Measurements from ENCODE around the gene JAKMIP1. TPM values are rescaled to one million over a fixed set of nuclear protein-coding genes. Genes with fewer than 3 reads are reported as not detected.

JAKMIP1 gene
- total RNA-seq, 4 donors from 2014 or later, result 0.67 to 1.3 (median 1.1) TPM

DNA sequence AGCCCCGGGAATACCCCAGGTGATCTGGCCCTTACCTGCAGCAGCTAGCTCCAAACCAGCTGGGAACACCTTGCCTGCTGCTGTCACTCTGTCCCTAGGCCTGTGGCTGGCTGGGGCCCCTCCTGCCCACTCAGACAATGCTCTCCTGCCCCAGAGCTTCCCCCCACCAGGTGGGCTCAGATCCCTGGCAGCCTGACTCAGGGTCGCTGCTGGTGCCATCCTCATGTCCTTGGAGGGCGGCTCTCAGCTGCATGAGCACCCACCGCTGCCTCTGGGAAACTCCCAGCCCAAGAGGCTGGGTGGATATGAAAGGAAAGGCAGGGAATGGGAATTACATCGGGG lies 197.9 kb downstream of the JAKMIP1 start:
- Histone ChIP-seq H3K4me3 (no peak overlapping the region), H3K27ac (no peak overlapping the region), H3K27me3 (peaks cover 0 to 50% (median 0%) of the 10 kb centered on the region in 4 donors), H3K9me3 (no peaks in the 10 kb centered on the region), H3K36me3 (no peaks in the 10 kb centered on the region), H3K4me1 (no peaks in the 10 kb centered on the region)
- WGBS, 2 donors, result 30% methylated on average over 2 of the region's 5 CpGs; no CpG with 5 or more reads in 1 of the 2 donors
- intact Hi-C loops (cut with DNase I), result no loop called here
- TF ChIP-seq, protein P1, sequence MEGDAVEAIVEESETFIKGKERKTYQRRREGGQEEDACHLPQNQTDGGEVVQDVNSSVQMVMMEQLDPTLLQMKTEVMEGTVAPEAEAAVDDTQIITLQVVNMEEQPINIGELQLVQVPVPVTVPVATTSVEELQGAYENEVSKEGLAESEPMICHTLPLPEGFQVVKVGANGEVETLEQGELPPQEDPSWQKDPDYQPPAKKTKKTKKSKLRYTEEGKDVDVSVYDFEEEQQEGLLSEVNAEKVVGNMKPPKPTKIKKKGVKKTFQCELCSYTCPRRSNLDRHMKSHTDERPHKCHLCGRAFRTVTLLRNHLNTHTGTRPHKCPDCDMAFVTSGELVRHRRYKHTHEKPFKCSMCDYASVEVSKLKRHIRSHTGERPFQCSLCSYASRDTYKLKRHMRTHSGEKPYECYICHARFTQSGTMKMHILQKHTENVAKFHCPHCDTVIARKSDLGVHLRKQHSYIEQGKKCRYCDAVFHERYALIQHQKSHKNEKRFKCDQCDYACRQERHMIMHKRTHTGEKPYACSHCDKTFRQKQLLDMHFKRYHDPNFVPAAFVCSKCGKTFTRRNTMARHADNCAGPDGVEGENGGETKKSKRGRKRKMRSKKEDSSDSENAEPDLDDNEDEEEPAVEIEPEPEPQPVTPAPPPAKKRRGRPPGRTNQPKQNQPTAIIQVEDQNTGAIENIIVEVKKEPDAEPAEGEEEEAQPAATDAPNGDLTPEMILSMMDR (IDR thresholded peaks at IDR 0.05), result no peak
- no peak for TF ChIP-seq POLR2A (IDR thresholded peaks at IDR 0.05)
- DNase-seq, result no peak

DNA sequence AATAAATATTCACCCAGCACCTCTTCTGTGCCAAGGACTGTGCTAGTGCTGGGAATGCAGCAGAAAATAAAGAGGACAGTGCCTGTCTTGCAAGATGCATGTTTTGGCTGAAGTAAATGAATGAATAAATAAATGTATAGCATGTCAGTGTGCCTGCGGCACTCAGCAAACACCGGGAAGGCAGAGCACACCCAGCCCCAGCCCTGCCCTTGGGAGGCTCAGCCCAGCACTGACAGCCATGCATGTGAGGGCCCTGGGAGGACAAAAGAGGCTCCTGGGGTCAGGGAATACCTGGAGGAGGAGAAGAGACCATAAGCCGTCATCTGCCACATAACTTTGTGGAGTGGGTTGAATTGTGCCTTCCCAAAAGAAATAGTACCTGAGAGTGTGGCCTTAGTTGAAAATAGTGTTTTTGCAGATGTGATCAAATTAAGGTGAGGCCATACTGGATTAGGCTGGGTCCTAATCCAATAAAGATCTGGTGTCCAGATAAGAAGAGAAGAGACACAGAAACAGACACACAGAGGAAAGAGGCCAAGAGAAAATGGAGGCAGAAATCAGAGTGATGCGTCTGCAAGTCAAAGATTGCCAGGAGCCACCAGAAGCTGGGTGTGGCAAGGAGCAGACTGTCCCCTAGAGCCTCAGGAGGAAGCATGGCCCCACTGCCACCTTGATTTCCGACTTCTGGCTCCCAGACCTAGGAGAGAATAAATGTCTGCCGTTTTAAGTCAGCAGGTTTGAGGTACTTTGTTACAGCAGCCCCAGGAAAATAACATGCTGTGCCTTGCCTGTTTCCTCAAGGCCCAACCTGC lies 198.5 kb downstream of the JAKMIP1 start:
- DNase-seq, result no peak
- H3K27ac ChIP-seq, result no peak overlapping the region
- 44 to 60% methylated on average over 5 to 6 of the region's 6 CpGs for WGBS, 2 donors
- no peaks in the 10 kb centered on the region for H3K36me3 ChIP-seq
- H3K4me3 ChIP-seq, result no peak overlapping the region
- TF ChIP-seq, protein P1 (IDR thresholded peaks at IDR 0.05), result no peak
- TF ChIP-seq POLR2A (IDR thresholded peaks at IDR 0.05), result no peak
- intact Hi-C loops (cut with DNase I), result no loop called here
- no peaks in the 10 kb centered on the region for H3K4me1 ChIP-seq
- H3K9me3 ChIP-seq, result no peaks in the 10 kb centered on the region
- H3K27me3 ChIP-seq, result peaks cover 0 to 49% (median 0%) of the 10 kb centered on the region in 4 donors

DNA sequence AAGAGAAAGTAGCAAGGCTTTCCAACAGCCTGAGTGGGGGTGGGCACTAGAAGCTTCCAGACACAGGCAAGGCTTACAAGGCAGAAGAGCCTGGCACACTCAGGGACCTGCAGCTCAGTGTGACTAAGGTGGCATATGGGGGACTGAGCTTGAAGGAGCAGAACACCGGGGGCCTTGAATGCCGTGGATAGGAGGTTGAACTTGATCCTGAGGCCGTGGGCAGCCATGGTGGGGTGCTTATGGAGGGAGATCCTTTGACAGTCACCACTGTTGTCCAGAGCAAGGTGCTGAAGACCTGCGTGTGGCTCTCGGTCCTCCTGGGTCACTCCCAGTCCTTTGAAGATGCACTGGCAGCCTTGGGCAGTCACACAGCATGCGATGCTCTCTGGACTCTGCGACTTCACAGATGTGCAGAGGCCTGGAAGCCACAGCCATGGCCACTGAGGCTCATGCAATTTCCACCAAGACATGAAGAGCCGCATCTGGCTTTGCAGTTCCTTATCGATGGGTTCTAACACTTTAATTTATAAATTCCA lies 200.5 kb downstream of the JAKMIP1 start:
- Histone ChIP-seq H3K27me3 (peaks cover 0 to 54% (median 0%) of the 10 kb centered on the region in 4 donors), H3K4me1 (peaks cover 0 to 2% (median 0%) of the 10 kb centered on the region in 3 donors), H3K9me3 (no peaks in the 10 kb centered on the region), H3K36me3 (no peaks in the 10 kb centered on the region), H3K4me3 (no peak overlapping the region), H3K27ac (no peak overlapping the region)
- TF ChIP-seq, protein P1 (IDR thresholded peaks at IDR 0.05), result no peak
- no peak for TF ChIP-seq POLR2A (IDR thresholded peaks at IDR 0.05)
- DNase-seq, result no peak
- intact Hi-C loops (cut with DNase I), result loop anchor here (5.0 to 10.0 kb wide), 2 partner anchors 87 to 325 kb away; no protein-coding TSS in a partner anchor
- WGBS, 2 donors, result 93% methylated on average over 2 to 9 of the region's 9 CpGs

DNA sequence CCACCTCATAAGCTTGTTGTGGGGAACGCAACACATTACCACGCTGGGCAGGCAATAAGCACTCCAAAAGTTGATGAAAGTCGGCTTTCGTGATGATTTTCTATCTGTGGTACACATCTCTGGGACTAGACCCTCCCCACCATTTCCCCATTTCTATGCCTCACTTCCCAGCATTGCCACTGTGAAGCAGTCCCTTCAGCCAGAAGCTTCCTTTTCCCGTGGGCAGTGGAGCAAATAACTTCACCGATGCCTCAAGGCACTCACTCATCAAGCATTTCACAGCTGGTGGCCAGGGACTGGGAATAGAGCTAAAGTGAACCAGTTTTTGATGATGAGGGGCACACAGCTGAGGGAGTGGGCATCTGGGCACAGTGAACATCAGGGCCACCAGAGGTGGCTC lies 201.0 kb downstream of the JAKMIP1 start:
- WGBS, 2 donors, result 78 to 81% methylated on average over 5 to 6 of the region's 6 CpGs
- H3K9me3 ChIP-seq, result no peaks in the 10 kb centered on the region
- TF ChIP-seq, protein P1 (IDR thresholded peaks at IDR 0.05), result no peak
- TF ChIP-seq POLR2A (IDR thresholded peaks at IDR 0.05), result no peak
- DNase-seq, result no peak
- H3K27me3 ChIP-seq, result peaks cover 0 to 59% (median 0%) of the 10 kb centered on the region in 4 donors
- intact Hi-C loops (cut with DNase I), result loop anchor here (5.0 to 10.0 kb wide), 2 partner anchors 88 to 325 kb away; no protein-coding TSS in a partner anchor
- no peaks in the 10 kb centered on the region for H3K36me3 ChIP-seq
- H3K4me1 ChIP-seq, result peaks cover 0 to 6% (median 0%) of the 10 kb centered on the region in 3 donors
- H3K4me3 ChIP-seq, result no peak overlapping the region
- H3K27ac ChIP-seq, result no peak overlapping the region

DNA sequence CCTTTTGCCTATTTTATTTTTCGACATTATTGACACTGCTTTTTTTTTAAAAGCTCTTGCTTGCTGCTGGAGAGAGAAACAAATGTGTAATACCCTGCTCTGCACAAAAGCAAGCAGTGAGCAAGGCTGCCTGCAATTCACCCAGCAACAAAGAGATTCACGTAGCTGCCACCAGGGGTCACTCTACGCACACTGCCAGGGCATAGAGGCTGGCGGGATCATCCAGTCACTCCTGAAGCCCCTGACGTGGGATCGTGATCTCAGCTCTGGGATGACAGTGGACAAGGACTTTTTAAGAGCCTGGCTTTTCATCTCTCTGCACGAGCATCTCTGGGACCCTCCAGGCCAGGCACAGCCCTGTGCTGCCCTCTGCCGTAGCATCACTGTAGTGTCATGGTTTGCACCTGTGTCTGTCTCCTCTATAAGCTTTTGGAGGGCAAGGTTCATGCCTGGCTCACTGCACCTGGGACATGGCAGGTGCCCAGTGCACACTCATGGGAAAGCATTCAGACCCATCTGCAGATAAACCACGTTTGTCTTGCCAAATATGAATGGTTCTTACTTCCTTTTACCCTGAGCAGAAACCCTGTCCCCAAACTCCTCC lies 201.9 kb downstream of the JAKMIP1 start:
- Histone ChIP-seq H3K9me3 (no peaks in the 10 kb centered on the region), H3K4me3 (no peak overlapping the region), H3K36me3 (no peaks in the 10 kb centered on the region), H3K4me1 (peaks cover 0 to 6% (median 0%) of the 10 kb centered on the region in 3 donors), H3K27ac (no peak overlapping the region), H3K27me3 (peaks cover 0 to 67% (median 0%) of the 10 kb centered on the region in 4 donors)
- intact Hi-C loops (cut with DNase I), result loop anchor here (5.0 to 10.0 kb wide), 2 partner anchors 89 to 326 kb away; no protein-coding TSS in a partner anchor
- TF ChIP-seq, protein P1 (IDR thresholded peaks at IDR 0.05), result peak; percentile 67 to 93 (median 85)
- no peak for TF ChIP-seq POLR2A (IDR thresholded peaks at IDR 0.05)
- 0 to 4% methylated on average over 8 to 9 of the region's 9 CpGs for WGBS, 2 donors
- DNase-seq, result no peak

All from esophagus squamous epithelium (tissue), 5 donors.